Subcutaneous abdominal adipose tissue (tissue), 5 donors: Measurements from ENCODE around the gene SLC35F4.
"Not testable (repeated sequence)": the region's sequence is repeated elsewhere in the genome, so short reads cannot be mapped to it uniquely, and the experiment has no call there.

Source experiments
- H3K27ac ChIP-seq: one replicate; pipeline ENCODE4 v1.7.0; 2013; ENCODE audit warnings: low read depth, mild to moderate bottlenecking, inconsistent platforms, low read length, moderate library complexity
- H3K27me3 ChIP-seq, 5 donors: one replicate each; pipeline ENCODE4 v1.7.0; 2013; ENCODE audit warnings: low read length in 5 of 5, inconsistent platforms in 1 of 5; ENCODE audit not compliant: control insufficient read depth in 5 of 5, insufficient read depth in 4 of 5
- H3K36me3 ChIP-seq, 5 donors: one replicate each; pipeline ENCODE4 v1.7.0; 2013; ENCODE audit warnings: low read length in 5 of 5; ENCODE audit not compliant: control insufficient read depth in 5 of 5, insufficient read depth in 5 of 5
- H3K4me1 ChIP-seq, 5 donors: one replicate each; pipeline ENCODE4 v1.7.0; 2013; ENCODE audit warnings: low read length in 5 of 5, mild to moderate bottlenecking in 3 of 5, moderate library complexity in 1 of 5; ENCODE audit not compliant: control insufficient read depth in 5 of 5, insufficient read depth in 5 of 5
- H3K4me3 ChIP-seq, 5 donors: one replicate each; pipeline ENCODE4 v1.7.0; 2013; ENCODE audit warnings: low read length in 5 of 5, low read depth in 1 of 5
- H3K9ac ChIP-seq, 5 donors: one replicate each; pipeline ENCODE4 v1.7.0; 2013; ENCODE audit warnings: low read length in 5 of 5, mild to moderate bottlenecking in 4 of 5, moderate library complexity in 3 of 5
- H3K9me3 ChIP-seq, 5 donors: one replicate each; pipeline ENCODE4 v1.7.0; 2013; ENCODE audit warnings: low read length in 5 of 5; ENCODE audit not compliant: control insufficient read depth in 5 of 5
- donor health status: healthy.
- donor health status: healthy.
- donor health status: healthy.
- donor health status: healthy.
- donor health status: healthy.

SLC35F4 gene

DNA sequence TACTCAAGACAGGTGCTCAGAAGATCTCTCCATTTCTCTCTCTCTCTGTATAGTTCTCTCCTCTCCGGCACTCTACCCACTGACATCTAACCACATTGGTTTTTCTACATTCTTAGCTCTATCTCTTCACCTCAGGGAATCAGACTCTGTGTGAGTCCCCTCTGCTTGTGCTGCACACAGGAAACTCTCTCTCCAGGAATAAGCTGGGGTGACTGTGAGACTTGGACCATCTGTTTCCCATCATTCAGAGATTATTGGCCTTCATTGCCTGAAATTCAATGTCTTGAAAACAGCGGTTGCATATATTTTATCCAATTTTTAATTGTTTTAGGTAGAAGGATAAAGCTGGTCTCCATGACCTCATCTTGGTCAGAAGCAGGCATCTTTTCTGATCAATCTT is 105.0 kb downstream of the SLC35F4 start:
- Histone ChIP-seq H3K4me3 (no peak overlapping the region), H3K9ac (no peak overlapping the region), H3K4me1 (no peaks in the 10 kb centered on the region), H3K9me3 (peaks cover 0 to 3% (median 0%) of the 10 kb centered on the region in 5 donors), H3K36me3 (no peaks in the 10 kb centered on the region), H3K27me3 (no peaks in the 10 kb centered on the region), H3K27ac (no peak overlapping the region)

GRCh38 chr14:57755018-57755521 is 110.8 kb downstream of the SLC35F4 start:
- Histone ChIP-seq H3K27me3 (no peaks in the 10 kb centered on the region), H3K36me3 (no peaks in the 10 kb centered on the region), H3K27ac (no peak overlapping the region), H3K9ac (no peak overlapping the region), H3K4me3 (no peak overlapping the region), H3K9me3 (peaks cover 0 to 5% (median 0%) of the 10 kb centered on the region in 5 donors), H3K4me1 (no peaks in the 10 kb centered on the region)

GRCh38 chr14:57754527-57754926 is 111.4 kb downstream of the SLC35F4 start:
- Histone ChIP-seq H3K27ac (no peak overlapping the region), H3K36me3 (no peaks in the 10 kb centered on the region), H3K9ac (no peak overlapping the region), H3K27me3 (no peaks in the 10 kb centered on the region), H3K4me3 (no peak overlapping the region), H3K4me1 (no peaks in the 10 kb centered on the region), H3K9me3 (peaks cover 0 to 3% (median 0%) of the 10 kb centered on the region in 5 donors)

DNA sequence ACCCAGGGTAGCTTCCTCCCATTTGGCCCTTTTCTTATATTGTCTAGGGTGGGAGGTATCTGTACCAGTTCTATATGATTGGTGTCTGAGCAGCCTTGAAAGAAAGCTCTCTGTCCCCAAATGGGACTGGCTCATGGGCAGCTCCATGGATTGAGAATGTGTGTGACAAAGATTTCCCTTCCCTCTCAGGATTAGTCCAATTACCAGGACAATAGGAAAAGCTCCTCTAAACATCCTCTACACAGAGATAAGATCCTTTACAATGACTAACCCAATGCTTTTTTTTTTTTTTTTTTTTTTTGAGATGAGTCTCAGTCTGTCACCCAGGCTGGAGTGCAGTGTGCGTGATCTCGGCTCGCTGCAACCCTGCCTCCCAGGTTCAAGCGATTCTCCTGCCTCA is 112.1 kb downstream of the SLC35F4 start:
- Histone ChIP-seq H3K9me3 (peaks cover 0 to 3% (median 0%) of the 10 kb centered on the region in 5 donors), H3K27ac (no peak overlapping the region), H3K27me3 (no peaks in the 10 kb centered on the region), H3K9ac (no peak overlapping the region), H3K4me1 (no peaks in the 10 kb centered on the region), H3K4me3 (no peak overlapping the region), H3K36me3 (no peaks in the 10 kb centered on the region)

GRCh38 chr14:57752142-57752695 is 113.7 kb downstream of the SLC35F4 start:
- not testable (repeated sequence) for H3K27ac ChIP-seq, H3K9ac ChIP-seq, H3K9me3 ChIP-seq

DNA sequence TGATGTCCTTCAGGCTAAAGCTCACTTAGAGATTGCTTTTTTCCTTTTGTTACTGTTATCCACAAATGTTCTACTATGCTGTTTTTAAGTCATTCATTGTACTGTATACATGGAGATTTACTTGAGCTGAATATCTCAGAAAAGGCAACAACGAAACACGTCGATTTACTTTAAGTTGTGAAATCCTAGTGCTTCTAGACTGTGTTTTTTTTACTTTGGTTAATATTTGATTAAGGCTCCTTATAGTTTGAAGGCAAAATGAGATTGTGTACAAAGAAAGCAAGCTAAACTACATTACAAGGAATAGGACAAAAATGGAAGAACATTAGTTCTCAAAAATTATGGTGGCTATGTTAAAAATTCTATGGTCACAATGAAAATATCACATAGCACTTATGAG is 114.5 kb downstream of the SLC35F4 start:
- Histone ChIP-seq H3K36me3 (no peaks in the 10 kb centered on the region), H3K27ac (no peak overlapping the region), H3K27me3 (no peaks in the 10 kb centered on the region), H3K9me3 (peaks cover 0 to 3% (median 0%) of the 10 kb centered on the region in 5 donors), H3K9ac (no peak overlapping the region), H3K4me3 (no peak overlapping the region), H3K4me1 (no peaks in the 10 kb centered on the region)

More at GRCh38 chr14:57752142-57752695, 113.7 kb downstream of the SLC35F4 start:
- H3K4me1 ChIP-seq, H3K27me3 ChIP-seq, H3K36me3 ChIP-seq, H3K4me3 ChIP-seq: not testable (repeated sequence)

DNA sequence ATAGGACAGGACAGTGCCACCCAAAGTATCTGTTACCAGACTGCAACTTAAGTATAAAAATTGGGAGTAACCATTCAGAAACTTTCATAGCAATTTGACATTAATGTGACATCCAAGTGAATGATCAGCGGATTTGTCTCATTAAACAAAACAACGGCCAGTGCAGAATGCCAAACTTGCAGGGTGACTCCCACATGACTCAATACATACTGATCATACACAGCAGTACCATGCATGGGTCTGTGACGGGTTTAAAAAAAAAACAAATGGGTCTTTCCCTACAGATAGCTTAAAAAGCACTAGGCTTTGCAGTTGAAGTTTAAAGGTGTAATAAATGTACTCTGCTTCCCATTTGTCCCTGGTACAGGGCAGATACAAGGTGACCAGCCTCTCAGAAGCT is 116.6 kb downstream of the SLC35F4 start:
- Histone ChIP-seq H3K36me3 (no peaks in the 10 kb centered on the region), H3K27me3 (no peaks in the 10 kb centered on the region), H3K4me1 (no peaks in the 10 kb centered on the region), H3K27ac (no peak overlapping the region), H3K9ac (no peak overlapping the region), H3K9me3 (peaks cover 0 to 3% (median 0%) of the 10 kb centered on the region in 5 donors), H3K4me3 (no peak overlapping the region)

DNA sequence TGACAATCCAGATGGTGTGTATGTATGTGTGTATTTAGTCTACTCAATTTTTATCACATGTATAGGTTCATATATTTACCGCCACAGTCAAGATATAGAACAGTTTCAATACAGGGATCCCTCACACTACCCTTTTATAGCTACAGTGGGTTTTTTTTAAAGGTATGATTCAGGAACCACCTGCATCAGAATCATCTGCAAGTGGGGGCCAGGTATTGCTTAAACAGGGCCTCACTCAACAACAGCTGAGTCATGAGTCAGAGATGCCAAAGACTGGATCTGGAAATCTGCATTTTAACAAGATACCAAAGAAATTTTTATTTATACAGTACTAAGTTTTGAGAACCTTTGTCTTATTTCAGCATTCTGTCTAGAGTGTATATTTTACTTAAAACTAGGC is 117.6 kb downstream of the SLC35F4 start:
- peaks cover 0 to 2% (median 0%) of the 10 kb centered on the region in 5 donors for H3K9me3 ChIP-seq
- H3K9ac ChIP-seq = no peak overlapping the region
- H3K4me1 ChIP-seq = no peaks in the 10 kb centered on the region
- no peak overlapping the region for H3K4me3 ChIP-seq
- no peak overlapping the region for H3K27ac ChIP-seq
- no peaks in the 10 kb centered on the region for H3K36me3 ChIP-seq
- H3K27me3 ChIP-seq = no peaks in the 10 kb centered on the region

- H3K27ac ChIP-seq = no peak overlapping the region
- H3K36me3 ChIP-seq = no peaks in the 10 kb centered on the region
- no peaks in the 10 kb centered on the region for H3K27me3 ChIP-seq
Measured at GRCh38 chr14:57747036-57747435, 118.9 kb downstream of the SLC35F4 start.

DNA sequence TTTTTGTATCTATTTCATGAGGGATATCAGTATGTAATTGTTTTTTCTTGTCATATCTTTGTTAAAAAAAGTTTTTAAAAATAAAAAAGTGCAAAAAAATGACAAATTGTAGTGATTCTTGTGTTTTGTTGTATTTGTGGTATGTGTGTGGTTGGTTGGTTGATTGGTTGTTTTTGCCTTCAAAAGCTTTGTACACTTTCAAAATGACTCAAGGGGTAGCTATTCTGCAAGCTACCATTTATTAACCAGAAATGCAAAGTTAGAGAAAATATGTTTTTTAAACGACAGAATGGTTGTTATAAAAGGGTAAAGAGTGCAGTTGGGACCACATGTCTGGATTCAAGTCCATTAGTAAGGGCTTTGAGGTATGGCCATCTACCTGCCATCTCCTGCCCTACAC is 119.3 kb downstream of the SLC35F4 start:
- H3K27ac ChIP-seq = no peak overlapping the region
- H3K4me3 ChIP-seq = no peak overlapping the region
- H3K9ac ChIP-seq = no peak overlapping the region

More at GRCh38 chr14:57747036-57747435, 118.9 kb downstream of the SLC35F4 start:
- H3K4me1 ChIP-seq = no peaks in the 10 kb centered on the region
- H3K4me3 ChIP-seq = no peak overlapping the region
- H3K9ac ChIP-seq = no peak overlapping the region
- H3K9me3 ChIP-seq = no peaks in the 10 kb centered on the region

More for the DNA sequence above, 119.3 kb downstream of the SLC35F4 start:
- no peaks in the 10 kb centered on the region for H3K9me3 ChIP-seq
- no peaks in the 10 kb centered on the region for H3K4me1 ChIP-seq
- H3K27me3 ChIP-seq = no peaks in the 10 kb centered on the region
- H3K36me3 ChIP-seq = no peaks in the 10 kb centered on the region
